HG03565 (cell line): ENCODE results near the gene ACER2.
A peak's percentile ranks its signal among the peaks of the same experiment; 100 is the strongest.

Experiments
- ATAC-seq: cut with Tn5 transposase; IDR thresholded peaks from one replicate; pipeline ENCODE4 v1.9.1; 2021; ENCODE audit warnings: mild to moderate bottlenecking, moderate library complexity; ENCODE audit not compliant: unreplicated experiment

The ACER2 gene

DNA sequence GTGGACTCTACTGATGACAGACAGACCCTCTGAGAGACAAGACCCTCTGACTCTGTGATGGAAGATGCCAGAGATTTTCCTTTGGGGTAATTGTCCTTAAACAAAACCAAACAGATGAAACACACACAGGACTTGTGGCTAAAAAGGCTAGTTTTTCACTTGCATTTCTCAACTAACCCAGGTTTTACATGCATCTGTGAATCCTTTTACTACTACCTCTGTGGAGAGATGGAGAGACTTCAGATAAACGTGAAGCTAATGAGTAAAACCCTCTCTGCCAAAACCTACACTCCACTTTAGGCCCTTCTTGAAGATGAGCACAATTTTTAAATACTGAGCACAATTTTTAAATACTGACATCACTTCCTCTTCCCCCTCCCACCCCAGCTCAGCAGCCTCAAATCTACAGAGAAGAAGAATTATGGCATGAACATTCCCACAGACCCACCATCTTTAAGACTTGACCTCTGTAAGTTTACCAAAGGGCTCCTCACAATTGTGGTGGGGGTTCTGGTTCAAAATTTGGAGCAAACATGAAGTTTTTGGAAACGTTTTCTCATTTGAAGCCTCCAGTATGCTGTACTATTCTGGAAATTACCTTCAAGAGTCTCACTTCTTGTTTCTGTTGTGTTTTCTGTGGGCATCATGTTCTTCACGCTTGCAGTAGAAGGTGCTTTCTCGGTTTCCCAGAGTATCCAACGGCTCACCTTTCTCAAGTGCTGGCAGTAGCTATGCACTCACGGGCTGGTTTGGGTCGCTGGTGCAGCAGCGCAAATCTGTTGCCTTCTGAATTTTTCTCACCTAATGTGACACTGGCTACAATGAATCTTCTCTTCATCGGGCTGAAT is 42.7 kb downstream of the ACER2 start:
- peak; percentile 95 for ATAC-seq

DNA sequence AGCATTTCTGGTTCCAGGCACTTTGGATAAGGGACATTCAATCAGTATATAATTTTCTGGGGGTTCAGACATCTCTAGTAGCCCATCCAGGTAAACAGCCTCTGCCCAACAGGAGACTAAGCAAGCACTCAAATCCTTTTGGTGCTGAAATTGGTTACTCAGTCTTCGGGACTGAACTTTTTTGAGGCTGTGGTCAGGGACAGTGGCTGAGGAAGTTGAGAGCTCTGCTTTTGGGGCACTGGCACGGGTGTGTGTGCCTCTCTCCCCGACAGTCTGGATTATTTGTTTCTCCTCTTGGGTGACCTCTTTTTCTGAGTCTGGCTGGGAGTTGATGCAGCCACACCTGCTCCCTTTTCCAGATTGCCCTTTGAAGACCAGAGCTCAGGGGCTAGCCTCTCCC is 47.6 kb downstream of the ACER2 start:
- no peak for ATAC-seq

DNA sequence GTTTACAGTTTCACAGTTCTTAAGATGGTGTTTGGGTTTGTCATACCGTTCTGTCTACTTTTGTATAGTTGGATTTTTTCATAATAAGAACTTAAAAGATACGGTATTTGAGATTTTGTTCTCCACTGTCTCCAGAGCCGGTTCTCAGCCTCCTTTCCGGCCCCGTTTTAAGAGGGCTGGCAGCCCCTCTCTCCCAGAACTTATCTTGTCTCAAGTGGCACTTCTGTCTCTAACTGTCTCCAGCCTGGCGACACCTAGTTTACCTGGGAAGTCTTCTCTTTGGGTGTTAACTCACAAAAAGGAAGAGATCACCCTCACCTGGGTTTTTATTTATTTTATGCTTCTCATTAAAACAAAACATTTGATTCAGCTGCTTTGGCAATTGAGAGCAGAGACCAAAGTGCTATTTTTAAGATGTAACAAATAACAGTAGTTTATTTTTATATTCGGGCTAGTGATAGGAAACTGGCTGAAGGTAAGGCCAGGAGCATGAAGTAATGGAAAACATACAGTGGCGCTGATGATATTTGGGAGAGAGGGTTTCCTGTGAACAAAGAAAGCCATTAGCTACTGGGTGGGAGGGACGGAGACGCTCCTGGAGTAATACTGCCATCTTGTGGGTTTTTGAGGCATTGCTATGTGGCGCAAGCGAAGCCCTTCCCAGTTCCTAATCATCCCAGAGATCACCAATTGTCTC is 48.3 kb downstream of the ACER2 start:
- peak; percentile 81 for ATAC-seq

DNA sequence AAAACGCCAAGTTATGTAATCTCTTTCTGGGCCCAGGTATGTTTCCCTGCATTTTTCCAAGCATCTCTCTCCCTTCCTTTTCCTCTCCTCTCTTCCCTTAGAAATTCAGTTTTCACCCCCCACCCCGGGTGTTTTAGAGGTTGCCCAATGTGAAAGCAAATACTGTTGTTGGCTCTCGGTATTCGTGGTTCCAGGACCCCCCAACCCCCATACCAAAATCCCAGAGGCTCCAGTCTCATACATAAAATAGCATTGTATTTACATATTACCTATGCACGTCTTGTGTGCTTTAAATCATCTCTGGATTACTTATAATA is 48.8 kb downstream of the ACER2 start:
- ATAC-seq = no peak

DNA sequence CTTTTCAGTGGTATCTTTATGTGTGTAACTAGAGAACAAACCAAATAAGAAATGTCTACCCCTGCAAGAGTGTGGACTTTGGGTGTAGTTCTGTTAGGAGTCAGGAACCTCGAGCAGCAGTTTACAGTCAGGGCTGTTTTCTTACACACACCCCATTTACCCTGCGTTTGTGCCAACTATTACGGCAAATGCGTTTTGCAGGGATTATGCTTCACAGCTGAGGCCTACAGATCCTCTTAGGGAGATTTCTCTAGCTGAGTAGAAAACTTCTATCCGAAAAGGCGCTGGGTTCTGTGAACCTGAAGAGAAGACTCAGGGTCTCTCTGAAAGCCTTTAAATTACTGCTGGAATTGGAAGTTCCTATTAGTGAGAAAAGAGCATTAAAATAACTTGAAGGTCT is 51.4 kb downstream of the ACER2 start:
- no peak for ATAC-seq

DNA sequence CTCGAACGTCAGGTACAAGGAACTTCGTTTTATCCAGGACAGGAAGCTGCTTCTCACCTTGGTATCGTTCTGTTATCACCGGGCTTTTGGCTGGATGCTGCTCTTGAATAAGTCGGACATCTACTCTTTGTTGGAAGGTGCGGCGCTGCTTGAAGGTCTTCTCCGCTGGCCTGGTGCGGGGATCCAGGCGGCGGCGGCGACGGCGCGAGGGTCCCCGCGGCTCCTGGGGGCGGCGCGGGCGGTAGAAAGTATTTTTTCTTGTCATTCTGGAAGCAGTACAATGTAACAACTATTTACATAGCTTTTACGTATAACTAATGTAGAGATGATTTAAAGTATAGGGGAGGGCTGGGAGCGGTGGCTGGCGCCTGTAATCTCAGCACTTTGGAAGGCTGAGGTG is 52.3 kb downstream of the ACER2 start:
- no peak for ATAC-seq

DNA sequence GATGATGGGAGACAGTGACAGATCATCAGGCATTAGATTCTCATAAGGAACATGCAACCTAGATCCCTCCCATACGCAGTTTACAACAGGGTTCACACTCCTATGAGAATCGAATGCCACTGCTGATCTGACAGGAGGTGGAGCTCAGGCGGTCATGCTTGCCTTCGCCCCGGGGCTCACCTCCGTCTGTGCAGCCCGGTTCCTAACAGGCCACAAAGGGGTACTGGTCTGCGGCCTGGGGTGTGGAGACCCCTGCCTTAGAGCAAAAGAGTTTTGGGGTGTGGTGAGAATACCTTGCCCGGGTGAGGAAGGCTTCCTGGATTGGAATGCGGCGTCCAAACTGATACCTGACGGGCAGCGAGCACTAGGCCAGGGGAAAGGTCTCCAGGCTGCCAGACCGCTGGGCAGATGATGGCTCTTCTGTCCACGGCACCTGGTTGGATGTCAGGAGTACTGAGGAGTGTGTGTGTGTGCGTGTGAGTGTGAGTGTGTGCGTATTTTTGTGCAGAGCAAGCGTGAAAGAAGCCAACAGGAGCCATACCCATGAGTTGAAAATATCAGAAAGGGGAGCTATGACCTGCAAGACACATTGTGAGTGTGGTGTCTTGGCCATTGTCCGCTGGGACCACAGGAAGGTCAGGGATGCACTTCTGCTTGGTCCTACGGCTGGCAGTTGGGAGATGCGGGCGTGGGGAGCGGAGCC is 55.4 kb downstream of the ACER2 start:
- ATAC-seq = no peak

DNA sequence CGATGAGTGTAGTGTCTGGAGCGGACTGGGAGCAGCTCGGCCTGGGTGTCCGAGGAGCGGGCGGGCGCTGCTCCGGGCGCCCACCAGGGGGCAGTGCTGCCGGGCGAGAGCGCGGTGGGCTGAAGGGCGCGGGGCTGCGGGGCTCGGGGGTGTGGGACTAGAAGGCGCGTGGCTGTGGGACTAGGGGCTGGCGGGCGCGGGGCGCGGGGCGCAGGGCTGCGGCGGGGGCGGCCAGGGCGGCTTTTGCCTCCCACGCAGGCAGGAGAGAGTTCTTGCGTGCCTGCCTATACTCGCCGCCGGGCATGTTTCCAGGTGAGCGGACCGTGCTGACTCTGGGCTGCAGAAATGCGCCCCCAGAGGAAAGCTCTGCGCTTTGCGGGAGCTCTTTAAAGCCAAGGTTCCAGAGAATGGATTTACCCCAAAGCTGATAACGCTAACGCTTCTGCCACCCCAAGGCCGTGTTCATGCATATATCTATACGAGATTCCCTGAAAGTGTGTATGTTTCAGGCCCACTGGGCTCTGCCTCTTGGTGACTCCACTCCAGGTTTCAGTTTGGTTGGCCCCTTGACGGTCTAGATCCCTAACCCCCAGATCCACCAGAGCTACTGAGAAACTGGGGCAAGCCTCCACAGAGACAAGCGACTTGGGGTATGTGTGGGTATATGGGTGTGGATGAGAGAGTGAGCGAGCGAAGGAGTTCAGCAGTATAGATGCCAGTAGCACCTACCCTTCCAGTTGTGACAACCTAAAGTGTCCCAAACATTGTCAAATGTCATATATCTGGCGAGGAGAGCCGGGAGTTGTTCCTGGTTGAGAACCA is 56.2 kb downstream of the ACER2 start:
- ATAC-seq = peak; percentile 89

DNA sequence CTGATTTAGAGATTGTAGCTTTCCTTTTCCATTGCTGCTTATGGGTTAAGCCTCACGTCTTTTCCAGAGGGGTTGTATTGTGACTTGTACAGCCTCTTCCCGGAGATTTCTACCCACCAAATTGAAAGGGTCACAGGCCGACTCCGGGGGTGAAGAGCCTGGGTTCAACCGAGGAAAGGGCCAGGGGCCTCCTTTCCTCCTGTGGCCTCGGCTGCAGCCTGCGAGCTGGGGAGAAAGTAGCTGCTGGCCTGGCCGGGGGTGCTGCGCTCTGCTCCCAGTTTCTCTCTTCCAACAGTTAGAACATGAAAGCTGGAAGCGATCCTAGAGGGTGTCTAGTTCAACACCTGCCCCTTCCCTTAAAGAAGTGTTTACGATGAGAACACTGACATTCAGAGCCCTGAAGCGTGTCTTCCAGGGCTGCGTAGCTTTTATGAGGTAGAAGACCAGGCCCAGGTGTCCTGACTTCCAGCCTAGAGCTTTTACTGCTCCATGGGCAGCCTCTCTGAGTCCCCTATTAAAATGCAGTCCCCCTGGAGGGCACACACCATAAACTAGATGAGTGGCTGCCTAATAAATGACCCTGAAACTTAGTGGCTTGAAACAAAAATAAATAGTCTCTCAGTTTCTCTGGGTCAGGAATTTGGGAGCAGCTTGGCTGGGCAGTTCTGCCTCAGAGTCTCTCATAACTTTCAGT is 56.9 kb downstream of the ACER2 start:
- no peak for ATAC-seq

DNA sequence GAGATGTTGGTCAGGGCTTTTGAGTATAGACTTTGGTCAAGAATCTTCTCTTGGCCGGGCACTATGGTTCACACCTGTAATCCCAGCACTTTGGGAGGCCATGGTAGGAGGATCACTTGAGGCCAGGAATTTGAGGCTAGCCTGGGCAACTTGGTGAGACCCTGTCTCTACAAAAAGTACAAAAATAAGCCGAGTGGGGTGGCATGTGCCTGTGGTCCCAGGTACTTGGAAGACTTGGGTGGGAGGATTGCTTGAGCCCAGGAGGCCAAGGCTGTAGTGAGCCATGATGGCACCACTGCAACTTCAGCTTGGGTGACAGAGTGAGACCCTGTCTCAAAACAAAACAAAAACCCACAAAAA is 57.5 kb downstream of the ACER2 start:
- no peak for ATAC-seq

DNA sequence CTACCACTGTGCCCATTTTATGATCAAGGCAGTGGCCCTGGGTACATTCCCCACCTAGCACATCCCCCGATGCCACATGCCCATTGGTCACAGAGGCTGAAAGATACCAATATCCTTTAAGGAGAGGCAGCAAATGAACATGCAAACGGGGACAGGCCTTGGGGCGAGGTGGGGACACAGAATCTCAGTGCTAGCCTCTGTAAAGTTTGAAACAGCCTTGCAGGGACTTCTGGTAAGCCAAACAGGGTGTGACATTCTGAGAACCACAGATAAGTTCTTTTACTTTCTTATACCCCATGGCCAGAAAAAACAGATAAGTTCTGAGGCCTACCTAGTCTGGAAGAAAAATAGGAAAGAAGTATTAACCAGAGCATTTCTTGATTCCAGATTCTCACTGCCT is 60.5 kb downstream of the ACER2 start:
- no peak for ATAC-seq

DNA sequence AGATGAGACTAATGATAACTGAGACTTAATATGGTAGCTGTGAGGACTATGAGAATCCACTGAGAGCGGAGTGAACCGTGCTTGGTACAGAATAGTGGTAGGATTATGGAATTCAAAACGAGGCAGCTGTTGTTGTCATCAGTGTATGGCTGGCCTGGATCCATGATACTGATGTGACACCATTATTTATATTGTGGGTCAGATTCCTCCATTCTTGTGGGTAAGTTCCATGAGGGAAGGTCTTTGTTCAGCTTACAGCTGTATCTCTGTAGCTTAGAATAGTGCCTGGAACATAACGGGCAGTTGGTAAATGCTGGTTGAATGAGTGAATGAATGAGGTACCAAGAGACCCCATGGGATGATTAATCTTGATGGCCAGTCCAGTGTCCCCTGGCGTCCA is 61.8 kb downstream of the ACER2 start:
- no peak for ATAC-seq

DNA sequence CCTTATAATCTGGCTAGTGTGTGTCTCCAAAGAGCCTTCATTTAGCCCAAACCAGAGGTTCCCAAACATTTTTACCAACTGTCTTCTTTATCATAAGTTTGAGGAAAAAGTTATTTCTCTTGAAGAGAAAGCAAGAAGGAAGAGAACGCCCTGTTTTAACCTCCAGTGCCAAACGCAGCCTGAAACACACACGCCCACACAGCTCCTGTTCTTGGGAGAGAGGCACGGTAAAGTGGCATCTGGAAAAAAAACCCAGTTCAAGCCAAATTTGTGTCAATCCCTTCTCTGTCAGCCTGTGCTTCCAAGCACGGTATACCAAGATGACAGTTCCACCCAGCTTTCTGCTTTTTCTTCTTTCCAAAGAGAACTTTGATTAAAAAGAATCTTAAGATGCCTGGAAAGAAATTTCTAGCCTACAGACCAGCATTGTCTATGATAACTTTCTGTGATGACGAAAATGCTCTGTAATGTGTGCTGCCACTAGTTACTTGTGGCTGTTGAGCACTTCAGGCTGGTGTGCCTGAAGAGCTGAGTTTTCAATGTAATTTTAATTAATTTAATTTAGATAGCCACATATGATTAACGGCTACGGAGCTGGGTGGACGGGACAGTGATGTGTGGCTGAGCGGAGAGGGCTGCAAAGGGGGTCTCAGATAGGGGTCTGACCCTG is 62.3 kb downstream of the ACER2 start:
- ATAC-seq = no peak

DNA sequence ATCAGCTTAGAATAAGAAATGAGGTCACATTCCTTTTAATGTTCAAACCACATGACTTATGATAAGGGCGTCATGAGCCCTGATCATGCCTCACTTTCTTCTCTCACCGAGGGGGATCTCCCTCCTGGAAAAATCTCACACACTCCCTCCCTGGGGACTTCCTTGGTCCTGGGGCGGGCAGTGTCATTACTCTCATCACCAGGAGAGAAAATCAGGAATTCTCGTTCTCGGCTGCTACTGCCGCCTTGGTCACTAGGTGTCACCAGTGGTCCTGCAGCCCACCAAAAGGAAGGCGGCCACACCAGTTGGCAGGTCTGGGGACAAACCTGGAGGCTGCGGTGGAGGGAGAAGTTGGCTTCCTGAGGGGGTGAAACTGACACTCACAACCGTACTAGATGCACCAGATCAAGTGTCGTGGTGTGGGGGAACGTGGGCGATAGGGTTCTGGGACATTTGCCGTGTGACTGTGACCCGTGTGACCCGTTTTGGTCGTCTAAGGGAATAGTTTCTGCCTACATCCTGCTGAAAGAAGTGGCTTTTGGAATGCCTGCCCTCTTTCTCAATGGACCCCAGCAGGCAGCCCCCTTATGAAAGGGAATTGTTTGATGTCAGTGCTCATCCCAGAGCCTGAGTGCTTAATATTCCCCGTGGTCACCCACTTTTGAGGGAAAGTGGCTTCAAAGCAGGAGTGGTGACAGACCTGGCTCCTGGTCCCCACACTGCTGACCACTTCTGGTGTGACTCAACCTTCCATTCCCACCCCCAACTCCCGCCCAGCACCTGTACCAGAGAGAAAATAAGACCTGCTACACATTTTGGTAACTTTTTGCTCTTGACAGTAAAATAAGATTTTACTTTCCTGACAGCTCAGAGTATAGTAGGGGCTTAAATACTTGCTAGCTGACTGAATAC is 63.2 kb downstream of the ACER2 start:
- ATAC-seq = peak; percentile 59

DNA sequence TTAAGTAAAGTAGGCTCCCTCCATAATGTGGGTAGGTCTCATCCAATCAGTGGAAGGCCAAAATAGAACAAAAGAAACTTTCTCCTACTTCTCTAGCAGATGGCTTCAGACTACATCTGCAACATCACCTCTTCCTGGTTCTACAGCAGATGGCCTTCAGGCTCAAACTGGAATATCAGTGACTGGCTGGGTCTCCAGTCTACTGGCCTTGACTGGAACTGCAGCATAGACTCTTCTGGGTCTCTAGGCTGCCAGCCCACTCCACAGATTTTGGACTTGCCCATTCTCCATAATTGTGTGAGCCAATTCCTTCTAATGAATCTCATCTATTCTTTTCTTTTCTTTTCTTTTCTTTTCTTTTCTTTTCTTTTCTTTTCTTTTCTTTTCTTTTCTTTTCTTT is 64.8 kb downstream of the ACER2 start:
- no peak for ATAC-seq

DNA sequence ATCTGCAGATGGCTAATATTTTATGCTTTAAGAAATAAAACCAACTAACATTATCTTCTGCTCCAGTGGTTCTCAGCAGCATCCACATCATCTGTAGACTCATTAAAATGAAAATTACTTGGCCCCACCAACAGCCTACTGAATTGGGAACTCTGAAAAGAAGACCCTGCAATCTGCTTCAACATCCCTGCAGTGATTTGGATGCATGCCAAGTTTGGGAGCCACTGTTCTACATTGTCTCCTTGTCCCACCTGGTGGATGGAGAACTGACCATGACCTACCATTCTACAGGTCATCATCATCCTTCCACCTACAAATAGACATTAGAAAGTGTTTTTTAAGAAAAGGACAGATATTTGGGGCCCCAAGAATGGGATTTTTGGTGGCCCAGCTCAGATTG is 71.1 kb downstream of the ACER2 start:
- no peak for ATAC-seq

DNA sequence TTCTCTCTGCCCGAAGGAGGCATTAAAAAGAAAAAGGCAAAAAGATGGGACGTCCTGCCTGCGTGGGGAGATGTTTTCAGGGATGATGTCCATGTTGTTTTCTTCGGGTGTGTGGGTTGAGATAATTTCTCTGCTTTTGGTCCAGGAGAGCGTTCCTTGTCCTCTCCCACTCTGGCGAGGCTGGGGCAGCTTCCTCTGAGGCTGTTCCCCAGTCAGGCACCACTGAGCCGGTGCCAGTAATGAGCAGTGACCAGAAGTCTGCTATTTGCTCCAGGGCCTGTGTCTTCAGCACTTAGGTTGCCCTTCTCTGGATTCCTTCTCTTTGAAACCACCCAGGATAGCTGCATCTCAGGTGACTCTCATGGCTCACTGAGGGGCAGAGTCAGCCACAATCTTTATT is 71.5 kb downstream of the ACER2 start:
- ATAC-seq = no peak

DNA sequence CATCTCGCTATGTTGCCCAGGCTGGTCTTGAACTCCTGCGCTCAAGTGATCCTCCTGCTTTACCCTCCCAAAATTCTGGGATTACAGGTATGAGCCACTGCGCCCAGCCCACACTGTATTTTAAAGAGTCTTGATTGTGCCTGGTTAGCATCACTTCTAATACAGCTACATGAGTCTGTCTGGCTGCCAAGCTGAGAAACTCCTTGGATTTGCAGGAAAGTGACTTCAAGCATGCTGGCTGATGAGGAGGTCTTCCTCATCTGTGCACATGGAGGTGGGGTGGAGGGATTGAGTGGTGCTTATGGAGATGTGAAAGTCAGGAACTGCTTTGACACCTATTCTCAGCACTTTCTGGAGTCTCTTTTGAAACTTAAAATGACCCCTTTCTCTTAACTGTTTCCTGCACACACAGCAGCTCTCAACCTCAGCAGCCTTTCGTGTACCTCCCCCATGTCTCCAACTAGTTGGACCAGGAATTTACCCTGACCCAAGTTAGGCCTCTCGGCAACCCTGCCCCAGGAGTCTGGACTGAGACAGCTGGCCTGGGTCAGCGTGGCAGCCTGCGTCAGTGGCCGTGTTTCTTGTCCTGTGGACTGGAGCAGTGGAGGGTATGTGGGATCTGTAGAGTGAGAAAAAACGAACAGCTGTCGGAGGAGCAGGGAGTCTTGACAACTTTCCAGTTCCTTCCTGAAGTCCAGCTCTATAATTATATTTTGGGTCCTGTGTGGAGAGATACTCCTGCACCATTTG is 72.5 kb downstream of the ACER2 start:
- ATAC-seq = no peak
